WERI-Rb-1 (cell line): ENCODE data around the gene ZSWIM3.

Experiments used
- DNase-seq: peaks from one replicate; pipeline ENCODE4 v3.0.0-alpha.2; 2020
- H3K27ac ChIP-seq: fragments of 250-450 bp; sonication (Bioruptor Pico); 2 replicates; pipeline ENCODE4 v1.5.1; 2020; ENCODE audit warnings: mild to moderate bottlenecking, moderate library complexity
- H3K27me3 ChIP-seq: fragments of 250-450 bp; sonication (Bioruptor Pico); 2 replicates; pipeline ENCODE4 v1.5.1; 2021; ENCODE audit warnings: mild to moderate bottlenecking, low read depth, moderate library complexity; ENCODE audit not compliant: insufficient read depth, severe bottlenecking
- H3K36me3 ChIP-seq: fragments of 250-450 bp; sonication (Bioruptor Pico); 2 replicates; pipeline ENCODE4 v1.5.1; 2020; ENCODE audit warnings: mild to moderate bottlenecking, moderate library complexity
- H3K4me3 ChIP-seq: 2 replicates; pipeline ENCODE4 v1.5.1; 2011; ENCODE audit warnings: low read depth, mild to moderate bottlenecking, control low read depth, low read length
- H3K9me3 ChIP-seq: fragments of 250-450 bp; sonication (Bioruptor Pico); 2 replicates; pipeline ENCODE4 v1.5.1; 2021; ENCODE audit warnings: mild to moderate bottlenecking, moderate library complexity; ENCODE audit not compliant: severe bottlenecking
- TF ChIP-seq, protein P1 (sequence below): IDR thresholded peaks from 2 replicates; pipeline ENCODE4 v1.5.1; 2011; ENCODE audit warnings: low read depth, mild to moderate bottlenecking, control low read depth, inconsistent platforms, low read length

ZSWIM3 gene

DNA sequence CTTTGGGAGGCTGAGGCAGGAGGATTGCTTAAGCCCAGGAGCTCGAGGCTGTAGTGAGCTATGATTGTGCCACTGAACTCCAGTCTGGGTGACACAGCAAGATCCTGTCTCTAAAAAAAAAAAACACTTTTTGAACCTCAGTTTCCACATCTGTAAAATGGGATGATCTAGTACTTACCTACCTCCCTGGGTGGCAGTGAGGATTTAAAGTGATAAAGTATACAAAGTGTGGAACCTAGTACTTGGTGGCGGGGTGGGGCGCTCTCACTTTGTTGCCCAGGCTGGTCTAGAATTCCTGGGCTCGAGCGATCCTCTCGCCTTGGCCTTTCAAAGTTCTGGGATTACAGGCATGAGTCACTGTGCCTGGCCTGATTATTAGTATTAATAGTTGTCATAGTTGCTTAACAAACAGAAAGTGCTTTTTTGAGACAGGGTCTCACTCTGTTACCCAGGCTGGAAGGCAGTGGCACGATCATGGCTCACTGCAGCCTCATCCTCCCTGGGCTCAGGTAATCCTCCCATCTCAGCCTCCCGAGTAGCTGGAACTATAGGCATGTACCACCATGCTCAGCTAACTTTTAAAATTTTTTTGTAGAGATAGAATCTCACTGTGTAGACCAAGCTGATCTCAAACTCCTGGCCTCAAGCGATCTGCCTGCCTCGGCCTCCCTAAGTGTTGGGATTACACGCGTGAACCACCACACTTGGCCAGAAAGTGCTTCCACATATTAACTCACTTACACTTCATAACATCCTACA lies 61.5 kb downstream of the ZSWIM3 start:
- H3K9me3 ChIP-seq: no peaks in the 10 kb centered on the region
- H3K36me3 ChIP-seq: no peaks in the 10 kb centered on the region
- H3K27ac ChIP-seq: no peak overlapping the region
- H3K4me3 ChIP-seq: no peak overlapping the region
- no peak for DNase-seq
- TF ChIP-seq, protein P1, sequence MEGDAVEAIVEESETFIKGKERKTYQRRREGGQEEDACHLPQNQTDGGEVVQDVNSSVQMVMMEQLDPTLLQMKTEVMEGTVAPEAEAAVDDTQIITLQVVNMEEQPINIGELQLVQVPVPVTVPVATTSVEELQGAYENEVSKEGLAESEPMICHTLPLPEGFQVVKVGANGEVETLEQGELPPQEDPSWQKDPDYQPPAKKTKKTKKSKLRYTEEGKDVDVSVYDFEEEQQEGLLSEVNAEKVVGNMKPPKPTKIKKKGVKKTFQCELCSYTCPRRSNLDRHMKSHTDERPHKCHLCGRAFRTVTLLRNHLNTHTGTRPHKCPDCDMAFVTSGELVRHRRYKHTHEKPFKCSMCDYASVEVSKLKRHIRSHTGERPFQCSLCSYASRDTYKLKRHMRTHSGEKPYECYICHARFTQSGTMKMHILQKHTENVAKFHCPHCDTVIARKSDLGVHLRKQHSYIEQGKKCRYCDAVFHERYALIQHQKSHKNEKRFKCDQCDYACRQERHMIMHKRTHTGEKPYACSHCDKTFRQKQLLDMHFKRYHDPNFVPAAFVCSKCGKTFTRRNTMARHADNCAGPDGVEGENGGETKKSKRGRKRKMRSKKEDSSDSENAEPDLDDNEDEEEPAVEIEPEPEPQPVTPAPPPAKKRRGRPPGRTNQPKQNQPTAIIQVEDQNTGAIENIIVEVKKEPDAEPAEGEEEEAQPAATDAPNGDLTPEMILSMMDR: no peak
- H3K27me3 ChIP-seq: no peaks in the 10 kb centered on the region

DNA sequence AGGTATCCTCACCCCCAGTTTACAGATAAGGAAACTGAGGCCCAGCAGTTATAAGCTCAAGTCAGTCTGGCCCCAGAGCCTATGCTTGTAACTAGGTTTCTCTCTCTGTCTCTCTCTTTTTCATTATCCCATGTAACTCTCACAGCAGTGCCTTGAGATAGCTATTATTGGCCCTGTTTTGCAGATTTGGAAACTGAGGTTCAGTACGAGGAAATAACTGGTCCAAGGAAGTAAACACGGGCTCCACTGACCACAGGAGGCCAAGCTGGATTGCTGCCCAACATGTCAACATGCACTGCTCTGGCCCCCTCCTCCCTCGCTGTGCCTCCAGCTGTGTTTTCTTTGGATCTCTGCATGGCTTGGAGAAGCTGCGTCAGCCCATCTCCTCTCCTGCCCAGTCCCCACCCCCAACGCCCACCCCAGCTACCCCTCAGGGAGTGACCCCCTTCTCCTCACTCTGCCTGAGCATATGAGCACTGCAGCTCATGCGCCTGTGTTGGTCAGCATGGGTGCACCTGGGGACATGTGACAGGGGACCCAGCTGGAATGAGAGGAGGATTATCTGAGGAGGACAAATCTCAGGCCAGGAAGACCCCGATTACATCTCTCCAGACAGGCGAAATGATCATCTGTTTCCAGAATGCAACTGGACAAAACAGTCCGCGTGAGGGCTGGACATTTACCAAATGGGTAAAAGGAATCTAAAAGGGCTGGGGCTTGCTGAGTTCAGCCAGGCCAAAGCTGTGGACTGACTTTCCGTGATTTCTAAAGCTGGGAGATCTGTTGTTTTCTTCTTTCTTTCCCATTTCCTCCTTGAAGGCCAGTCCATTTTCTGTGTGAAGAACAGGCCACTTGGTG lies 62.4 kb downstream of the ZSWIM3 start:
- no peaks in the 10 kb centered on the region for H3K36me3 ChIP-seq
- no peaks in the 10 kb centered on the region for H3K27me3 ChIP-seq
- no peaks in the 10 kb centered on the region for H3K9me3 ChIP-seq
- H3K27ac ChIP-seq: peak overlapping the region; percentile 56
- DNase-seq: peak; percentile 72
- TF ChIP-seq, protein P1: no peak
- H3K4me3 ChIP-seq: no peak overlapping the region

DNA sequence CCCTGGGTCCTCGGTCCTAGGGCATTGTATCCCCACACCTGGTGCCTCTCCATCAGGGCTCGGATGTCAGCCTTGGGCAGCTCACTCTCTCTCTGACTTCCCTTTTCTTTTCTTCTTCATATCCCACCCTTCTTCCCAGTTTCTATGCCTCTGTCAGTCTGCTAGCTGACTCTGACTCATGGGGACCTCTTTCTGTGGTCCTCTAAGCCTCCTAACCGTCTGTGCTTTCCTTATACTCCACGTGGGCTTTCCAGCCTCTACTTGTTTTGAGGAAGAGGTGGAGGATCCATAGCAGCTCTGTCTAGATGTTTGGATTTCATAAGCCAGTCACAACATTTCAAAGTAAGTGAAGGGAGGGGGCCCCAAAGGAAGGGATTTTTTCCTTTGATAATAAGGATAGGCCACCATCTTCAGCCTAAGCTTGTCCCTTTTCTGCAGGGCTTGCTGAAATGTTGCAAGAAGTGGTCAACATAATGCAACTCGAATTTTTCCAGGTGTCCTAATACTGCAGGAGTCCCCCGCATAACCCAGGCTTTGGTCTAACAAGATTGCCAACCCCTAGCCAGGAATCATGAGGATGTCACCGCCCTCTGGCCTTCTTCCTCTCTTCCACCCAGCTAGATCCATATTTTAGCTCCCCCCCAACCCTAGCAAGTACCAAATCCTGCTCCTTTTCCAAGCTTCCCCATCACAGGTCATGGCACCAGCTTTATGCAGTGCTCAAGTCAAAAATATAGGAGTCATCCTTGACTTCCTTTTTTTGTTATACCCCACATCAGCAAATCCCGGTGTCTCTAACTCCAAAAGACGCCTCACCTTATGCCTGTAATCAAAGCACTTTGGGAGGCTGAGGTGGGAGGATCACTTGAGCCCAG lies 63.3 kb downstream of the ZSWIM3 start:
- H3K27ac ChIP-seq: peak overlapping the region; percentile 56
- TF ChIP-seq, protein P1: no peak
- H3K27me3 ChIP-seq: no peaks in the 10 kb centered on the region
- H3K36me3 ChIP-seq: no peaks in the 10 kb centered on the region
- H3K9me3 ChIP-seq: no peaks in the 10 kb centered on the region
- H3K4me3 ChIP-seq: no peak overlapping the region
- no peak for DNase-seq

DNA sequence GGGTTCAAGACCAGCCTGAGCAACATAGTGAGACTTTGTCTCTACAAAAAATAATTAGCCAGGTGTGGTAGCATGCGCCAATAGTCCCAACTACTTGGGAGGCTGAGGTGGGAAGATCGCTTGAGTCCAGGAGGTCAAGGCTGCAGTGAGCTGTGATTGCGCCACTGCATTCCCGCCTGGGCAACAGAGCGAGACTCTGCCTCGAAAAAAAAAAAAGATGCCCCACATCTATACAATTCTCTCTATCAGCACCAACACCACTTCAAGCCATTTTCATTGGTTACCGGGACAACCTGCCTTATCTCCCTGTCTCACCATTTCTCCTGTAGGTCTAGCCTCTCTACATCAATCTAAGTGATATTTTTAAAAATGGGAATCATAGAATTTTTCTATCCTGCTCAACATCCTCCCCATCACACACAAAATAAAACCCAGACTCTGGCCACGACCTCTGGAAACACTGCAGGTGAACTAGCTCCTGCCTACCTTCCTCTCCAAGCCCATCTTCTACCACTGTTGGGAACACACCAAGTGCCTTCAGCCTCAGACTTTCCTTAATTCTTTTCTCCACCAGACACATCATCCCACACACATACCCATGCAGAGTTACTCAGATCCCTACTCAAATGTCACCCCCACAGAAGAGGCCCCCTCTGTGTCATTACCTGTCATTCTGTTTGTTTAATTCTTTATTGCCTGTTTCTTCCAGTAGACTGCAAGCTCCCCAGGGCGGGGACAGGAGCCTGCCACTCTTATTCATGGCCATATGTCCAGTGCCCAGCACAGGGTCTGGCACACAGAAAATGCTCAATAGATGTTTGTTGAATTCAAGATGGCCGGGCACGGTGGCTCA lies 64.1 kb downstream of the ZSWIM3 start:
- no peaks in the 10 kb centered on the region for H3K9me3 ChIP-seq
- no peak overlapping the region for H3K4me3 ChIP-seq
- TF ChIP-seq, protein P1: no peak
- no peaks in the 10 kb centered on the region for H3K36me3 ChIP-seq
- H3K27ac ChIP-seq: peak overlapping the region; percentile 22; the same call in 1 of the 2 replicates
- H3K27me3 ChIP-seq: no peaks in the 10 kb centered on the region
- no peak for DNase-seq
